Measurements from ENCODE around the gene FBXL15. TPM values are rescaled to one million over a fixed set of nuclear protein-coding genes. Genes with fewer than 3 reads are reported as not detected.
A peak's percentile ranks its signal among the peaks of the same experiment; 100 is the strongest.

The FBXL15 gene
- total and polyA plus RNA-seq, 2 of the 13 experiments (the other 11 are each of a cell fraction or from before 2014, with no cell fraction given) = 4.3 to 8.3 TPM

- TF ChIP-seq ZNF687 (CRISPR knock-in tag; IDR thresholded peaks at IDR 0.05) (no peak), SCMH1 (CRISPR knock-in tag; IDR thresholded peaks at IDR 0.05; ENCODE audit: borderline replicate concordance) (no peak)
Measured at GRCh38 chr10:102468683-102469082, 48.0 kb downstream of the FBXL15 start (continued).

GRCh38 chr10:102470579-102471546 is 50.2 kb downstream of the FBXL15 start:
- 95% methylated on average over 19 of the region's 36 CpGs for WGBS (ENCODE audit: low lambda C conversion rate)

More at GRCh38 chr10:102470579-102471546, 50.2 kb downstream of the FBXL15 start:
- no peak for ATAC-seq
- Histone ChIP-seq H3K4me3 (replicated peaks in 1 of 3; ENCODE audit: insufficient read depth in 1 of 3, low read depth in 2 of 3, low read length in 3 of 3) (no peak overlapping the region), H3K9me3 (ENCODE audit: low read length) (no peaks in the 10 kb centered on the region), H3K27me3 (ENCODE audit: control insufficient read depth in 1 of 2, insufficient read depth in 2 of 2, low read length in 2 of 2) (no peaks in the 10 kb centered on the region), H2AFZ (ENCODE audit: low read length) (no peak overlapping the region), H3K36me3 (replicated peaks in 1 of 2; ENCODE audit: control insufficient read depth in 1 of 2, insufficient read depth in 2 of 2, low read length in 2 of 2) (no peaks in the 10 kb centered on the region), H3K4me1 (ENCODE audit: insufficient read depth, low read length) (no peaks in the 10 kb centered on the region), H3K4me2 (ENCODE audit: low read depth, low read length) (no peak overlapping the region), H3K79me2 (ENCODE audit: insufficient read depth, low read length) (no peaks in the 10 kb centered on the region), H3K27ac (ENCODE audit: extremely low read length, insufficient read depth, low read length) (no peak overlapping the region), H3K9ac (ENCODE audit: insufficient read depth, low read depth, low read length) (no peak overlapping the region), H4K20me1 (ENCODE audit: insufficient read depth, low read length) (no peaks in the 10 kb centered on the region)
- no peak for FAIRE-seq
- TF ChIP-seq ZNF224 (CRISPR knock-in tag; IDR thresholded peaks at IDR 0.05) = no peak
- ChIA-PET POLR2A (no interaction called here), CTCF (ENCODE audit: low intra/inter-chr PET ratio, low total read pairs) (no interaction called here)
- no TSS peak for BruUV-seq (replicated peaks)
- in situ Hi-C loops (cut with HindIII; ENCODE audit: extremely low pct_ligation_motif_present, low pct_unique_long_range_greater_than_20kb) (loop anchor here (10.0 kb wide), 1 partner anchor 66 kb away; no protein-coding TSS in a partner anchor), intact Hi-C loops (cut with micrococcal nuclease; ENCODE audit: unreplicated experiment) (no loop called here)
- no peak for DNase-seq (ENCODE audit: low spot score)

MicroRNAs encoded within 50 kb of the gene (microRNA counts, 767-probe panel; counts per million panel counts)
- microRNA hsa-miR-146b-3p (not detected), microRNA hsa-miR-146b-5p (not detected)

Small RNA genes within 50 kb of the gene (microRNA-seq; reads per million reads assigned to microRNA genes)
- gene MIR146B = 1,701 reads per million, percentile 92 among the genes with 10 or more reads in this experiment

Small RNA genes within 50 kb of the gene (small RNA-seq; reads per million reads assigned to genes)
- gene MIR146B (ENCODE audit: insufficient read depth in 2 of 3, insufficient read length in 3 of 3, low read depth in 2 of 3, low replicate concordance in 1 of 3) = 3.0 to 467 (median 237) reads per million in 3 experiments

Other genes starting within 250 kb of the FBXL15 start
- 0.24 and 0.69 TPM in 2 replicates for gene ELOVL3, start 194.5 kb upstream of the FBXL15 start, total RNA-seq (2016; rRNA removed; fragmentation: Illumina TruSeq; extraction: Trizol)
- 0.58 and 0.76 TPM in 2 replicates for gene ELOVL3, start 194.5 kb upstream of the FBXL15 start, polyA plus RNA-seq (2011; rRNA removed)
- gene PITX3, start 179.3 kb upstream of the FBXL15 start, total RNA-seq (2016; rRNA removed; fragmentation: Illumina TruSeq; extraction: Trizol) = not detected in 2 replicates
- not detected in 2 replicates for gene PITX3, start 179.3 kb upstream of the FBXL15 start, polyA plus RNA-seq (2011; rRNA removed)
- 21.9 and 28.7 TPM in 2 replicates for gene GBF1, start 175.3 kb upstream of the FBXL15 start, total RNA-seq (2016; rRNA removed; fragmentation: Illumina TruSeq; extraction: Trizol)
- gene GBF1, start 175.3 kb upstream of the FBXL15 start, polyA plus RNA-seq (2011; rRNA removed) = 17.1 and 17.6 TPM in 2 replicates
- 7.7 and 8.2 TPM in 2 replicates for gene NFKB2, start 25.1 kb upstream of the FBXL15 start, total RNA-seq (2016; rRNA removed; fragmentation: Illumina TruSeq; extraction: Trizol)
- 12.5 and 15.5 TPM in 2 replicates for gene NFKB2, start 25.1 kb upstream of the FBXL15 start, polyA plus RNA-seq (2011; rRNA removed)
- 0.11 and 0.35 TPM in 2 replicates for gene PSD, start 2.1 kb upstream of the FBXL15 start, total RNA-seq (2016; rRNA removed; fragmentation: Illumina TruSeq; extraction: Trizol)
- 0.58 and 0.59 TPM in 2 replicates for gene PSD, start 2.1 kb upstream of the FBXL15 start, polyA plus RNA-seq (2011; rRNA removed)
- gene CUEDC2, start 11.7 kb downstream of the FBXL15 start, total RNA-seq (2016; rRNA removed; fragmentation: Illumina TruSeq; extraction: Trizol) = 13.0 and 13.1 TPM in 2 replicates
- gene CUEDC2, start 11.7 kb downstream of the FBXL15 start, polyA plus RNA-seq (2011; rRNA removed) = 18.4 and 19.3 TPM in 2 replicates
- 0.07 TPM in 1 of 2 replicates, not detected in the other for gene C10orf95, start 30.7 kb downstream of the FBXL15 start, total RNA-seq (2016; rRNA removed; fragmentation: Illumina TruSeq; extraction: Trizol)
- gene C10orf95, start 30.7 kb downstream of the FBXL15 start, polyA plus RNA-seq (2011; rRNA removed) = 0.05 TPM in 2 replicates
- 62.8 and 69.4 TPM in 2 replicates for gene ACTR1A, start 81.9 kb downstream of the FBXL15 start, total RNA-seq (2016; rRNA removed; fragmentation: Illumina TruSeq; extraction: Trizol)
- 59.6 and 75.9 TPM in 2 replicates for gene ACTR1A, start 81.9 kb downstream of the FBXL15 start, polyA plus RNA-seq (2011; rRNA removed)
- gene SUFU, start 83.1 kb downstream of the FBXL15 start, total RNA-seq (2016; rRNA removed; fragmentation: Illumina TruSeq; extraction: Trizol) = 2.9 and 4.0 TPM in 2 replicates
- gene SUFU, start 83.1 kb downstream of the FBXL15 start, polyA plus RNA-seq (2011; rRNA removed) = 5.5 and 6.7 TPM in 2 replicates
- 38.9 and 39.8 TPM in 2 replicates for gene TRIM8, start 223.6 kb downstream of the FBXL15 start, total RNA-seq (2016; rRNA removed; fragmentation: Illumina TruSeq; extraction: Trizol)
- 66.5 and 84.1 TPM in 2 replicates for gene TRIM8, start 223.6 kb downstream of the FBXL15 start, polyA plus RNA-seq (2011; rRNA removed)

Data from HepG2 (cell line).